ENCODE measurements around the gene NT5C1B.

The NT5C1B gene

GRCh38 chr2:18550433-18550832 is 38.9 kb downstream of the NT5C1B start:
- Histone ChIP-seq H3K4me3 (ENCODE audit: low read depth, low read length) (no peak overlapping the region), H3K9me3 (ENCODE audit: control insufficient read depth, insufficient read depth, low read length) (no peaks in the 10 kb centered on the region), H3K36me3 (ENCODE audit: control insufficient read depth, insufficient read depth, low read length) (peaks cover 14% of the 10 kb centered on the region), H3K27ac (ENCODE audit: low read depth, low read length) (no peak overlapping the region), H3K4me1 (ENCODE audit: control insufficient read depth, insufficient read depth, low read length) (peaks cover 9% of the 10 kb centered on the region), H3K9ac (ENCODE audit: low read depth, low read length) (no peak overlapping the region), H3K27me3 (ENCODE audit: control insufficient read depth, insufficient read depth, low read length) (no peaks in the 10 kb centered on the region)

DNA sequence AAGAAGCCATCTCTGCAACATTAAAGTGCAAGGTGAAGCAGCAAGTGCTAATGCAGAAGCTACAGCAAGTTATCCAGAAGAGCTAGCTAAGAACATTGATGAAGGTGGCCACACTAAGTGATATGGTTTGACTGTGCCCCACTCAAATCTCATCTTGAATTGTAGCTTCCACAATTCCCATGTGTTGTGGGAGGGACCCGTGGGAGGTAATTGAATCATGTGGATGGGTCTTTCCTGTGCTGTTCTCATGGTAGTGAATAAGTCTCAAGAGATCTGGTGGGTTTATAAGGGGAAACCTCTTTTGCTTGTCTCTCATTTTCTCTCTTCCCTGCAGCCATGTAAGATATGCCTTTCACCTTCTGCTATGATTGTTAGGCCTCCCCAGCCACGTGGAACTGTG is 40.3 kb downstream of the NT5C1B start:
- H3K27ac ChIP-seq (ENCODE audit: low read depth, low read length): no peak overlapping the region
- H3K27me3 ChIP-seq (ENCODE audit: control insufficient read depth, insufficient read depth, low read length): no peaks in the 10 kb centered on the region
- peaks cover 9% of the 10 kb centered on the region for H3K4me1 ChIP-seq (ENCODE audit: control insufficient read depth, insufficient read depth, low read length)
- H3K36me3 ChIP-seq (ENCODE audit: control insufficient read depth, insufficient read depth, low read length): 0 out of 2 replicates have a peak, but pooled peaks cover under 1% of the 10 kb centered on the region
- no peak overlapping the region for H3K9ac ChIP-seq (ENCODE audit: low read depth, low read length)
- no peak overlapping the region for H3K4me3 ChIP-seq (ENCODE audit: low read depth, low read length)
- no peaks in the 10 kb centered on the region for H3K9me3 ChIP-seq (ENCODE audit: control insufficient read depth, insufficient read depth, low read length)

DNA sequence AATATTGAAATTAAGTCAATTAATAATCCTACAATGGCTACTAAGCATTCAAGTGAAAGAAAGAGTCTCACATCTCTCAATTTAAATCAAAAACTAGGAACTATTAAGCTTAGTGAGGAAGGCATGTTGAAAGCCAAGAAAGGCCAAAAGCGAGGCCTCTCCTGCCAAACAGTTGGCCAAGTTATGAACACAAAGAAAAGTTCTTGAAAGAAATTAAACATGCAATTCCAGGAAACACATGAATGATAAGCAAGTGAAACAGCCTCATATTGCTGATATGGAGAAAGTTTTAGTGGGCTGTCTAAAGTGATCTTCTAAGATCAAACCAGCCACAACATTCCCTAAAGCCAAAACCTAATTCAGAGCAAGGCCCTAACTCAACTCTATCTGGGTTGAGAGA is 40.7 kb downstream of the NT5C1B start:
- H3K4me3 ChIP-seq (ENCODE audit: low read depth, low read length): no peak overlapping the region
- H3K9me3 ChIP-seq (ENCODE audit: control insufficient read depth, insufficient read depth, low read length): no peaks in the 10 kb centered on the region
- H3K36me3 ChIP-seq (ENCODE audit: control insufficient read depth, insufficient read depth, low read length): no peaks in the 10 kb centered on the region
- H3K9ac ChIP-seq (ENCODE audit: low read depth, low read length): no peak overlapping the region
- H3K4me1 ChIP-seq (ENCODE audit: control insufficient read depth, insufficient read depth, low read length): peaks cover 9% of the 10 kb centered on the region
- H3K27me3 ChIP-seq (ENCODE audit: control insufficient read depth, insufficient read depth, low read length): no peaks in the 10 kb centered on the region
- no peak overlapping the region for H3K27ac ChIP-seq (ENCODE audit: low read depth, low read length)

GRCh38 chr2:18546567-18546966 is 42.8 kb downstream of the NT5C1B start:
- H3K9ac ChIP-seq (ENCODE audit: low read depth, low read length): no peak overlapping the region
- H3K9me3 ChIP-seq (ENCODE audit: control insufficient read depth, insufficient read depth, low read length): no peaks in the 10 kb centered on the region
- peak overlapping the region; percentile 28 for H3K27ac ChIP-seq (ENCODE audit: low read depth, low read length)
- H3K4me3 ChIP-seq (ENCODE audit: low read depth, low read length): no peak overlapping the region
- no peaks in the 10 kb centered on the region for H3K27me3 ChIP-seq (ENCODE audit: control insufficient read depth, insufficient read depth, low read length)
- no peaks in the 10 kb centered on the region for H3K36me3 ChIP-seq (ENCODE audit: control insufficient read depth, insufficient read depth, low read length)
- peaks cover 9% of the 10 kb centered on the region for H3K4me1 ChIP-seq (ENCODE audit: control insufficient read depth, insufficient read depth, low read length)

GRCh38 chr2:18545384-18545783 is 44.0 kb downstream of the NT5C1B start:
- no peak overlapping the region for H3K27ac ChIP-seq (ENCODE audit: low read depth, low read length)
- H3K4me3 ChIP-seq (ENCODE audit: low read depth, low read length): no peak overlapping the region
- no peaks in the 10 kb centered on the region for H3K9me3 ChIP-seq (ENCODE audit: control insufficient read depth, insufficient read depth, low read length)
- H3K4me1 ChIP-seq (ENCODE audit: control insufficient read depth, insufficient read depth, low read length): peaks cover 9% of the 10 kb centered on the region
- H3K27me3 ChIP-seq (ENCODE audit: control insufficient read depth, insufficient read depth, low read length): no peaks in the 10 kb centered on the region
- H3K36me3 ChIP-seq (ENCODE audit: control insufficient read depth, insufficient read depth, low read length): no peaks in the 10 kb centered on the region
- H3K9ac ChIP-seq (ENCODE audit: low read depth, low read length): no peak overlapping the region

DNA sequence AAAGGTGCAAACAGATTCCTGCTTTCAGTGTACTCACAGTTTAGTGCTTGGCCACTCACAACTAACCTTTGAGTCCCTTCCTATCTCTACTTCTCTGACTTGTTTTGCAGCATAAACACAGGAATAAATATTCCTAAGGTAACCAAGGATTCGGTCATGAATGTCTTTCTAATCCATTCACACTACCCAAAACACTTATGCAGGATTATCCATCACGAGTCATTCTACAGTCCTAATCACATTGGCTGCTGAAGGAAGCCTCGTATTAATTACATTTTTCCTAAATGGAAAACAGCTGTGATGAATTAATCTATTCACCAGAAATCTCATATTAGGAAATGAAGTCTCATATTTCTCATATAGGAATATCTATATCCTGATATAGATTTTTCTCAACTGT is 45.2 kb downstream of the NT5C1B start:
- Histone ChIP-seq H3K36me3 (ENCODE audit: control insufficient read depth, insufficient read depth, low read length) (no peaks in the 10 kb centered on the region), H3K27ac (ENCODE audit: low read depth, low read length) (no peak overlapping the region), H3K27me3 (ENCODE audit: control insufficient read depth, insufficient read depth, low read length) (no peaks in the 10 kb centered on the region), H3K4me3 (ENCODE audit: low read depth, low read length) (no peak overlapping the region), H3K9me3 (ENCODE audit: control insufficient read depth, insufficient read depth, low read length) (no peaks in the 10 kb centered on the region), H3K4me1 (ENCODE audit: control insufficient read depth, insufficient read depth, low read length) (peaks cover 9% of the 10 kb centered on the region), H3K9ac (ENCODE audit: low read depth, low read length) (no peak overlapping the region)

GRCh38 chr2:18540872-18541271 is 48.5 kb downstream of the NT5C1B start:
- no peak overlapping the region for H3K27ac ChIP-seq (ENCODE audit: low read depth, low read length)
- H3K4me3 ChIP-seq (ENCODE audit: low read depth, low read length): no peak overlapping the region
- H3K36me3 ChIP-seq (ENCODE audit: control insufficient read depth, insufficient read depth, low read length): no peaks in the 10 kb centered on the region
- H3K4me1 ChIP-seq (ENCODE audit: control insufficient read depth, insufficient read depth, low read length): no peaks in the 10 kb centered on the region
- no peaks in the 10 kb centered on the region for H3K27me3 ChIP-seq (ENCODE audit: control insufficient read depth, insufficient read depth, low read length)
- no peaks in the 10 kb centered on the region for H3K9me3 ChIP-seq (ENCODE audit: control insufficient read depth, insufficient read depth, low read length)
- H3K9ac ChIP-seq (ENCODE audit: low read depth, low read length): no peak overlapping the region

- Histone ChIP-seq H3K27me3 (ENCODE audit: control insufficient read depth, insufficient read depth, low read length) (no peaks in the 10 kb centered on the region), H3K36me3 (ENCODE audit: control insufficient read depth, insufficient read depth, low read length) (no peaks in the 10 kb centered on the region), H3K27ac (ENCODE audit: low read depth, low read length) (no peak overlapping the region), H3K4me1 (ENCODE audit: control insufficient read depth, insufficient read depth, low read length) (no peaks in the 10 kb centered on the region), H3K4me3 (ENCODE audit: low read depth, low read length) (no peak overlapping the region), H3K9ac (ENCODE audit: low read depth, low read length) (no peak overlapping the region), H3K9me3 (ENCODE audit: control insufficient read depth, insufficient read depth, low read length) (no peaks in the 10 kb centered on the region)
Measured at GRCh38 chr2:18536697-18537096, 52.7 kb downstream of the NT5C1B start.

- H3K9me3 ChIP-seq (ENCODE audit: control insufficient read depth, insufficient read depth, low read length): no peaks in the 10 kb centered on the region
- no peaks in the 10 kb centered on the region for H3K4me1 ChIP-seq (ENCODE audit: control insufficient read depth, insufficient read depth, low read length)
- no peaks in the 10 kb centered on the region for H3K27me3 ChIP-seq (ENCODE audit: control insufficient read depth, insufficient read depth, low read length)
- no peak overlapping the region for H3K9ac ChIP-seq (ENCODE audit: low read depth, low read length)
- H3K36me3 ChIP-seq (ENCODE audit: control insufficient read depth, insufficient read depth, low read length): no peaks in the 10 kb centered on the region
- H3K4me3 ChIP-seq (ENCODE audit: low read depth, low read length): no peak overlapping the region
- no peak overlapping the region for H3K27ac ChIP-seq (ENCODE audit: low read depth, low read length)
Measured at GRCh38 chr2:18536100-18536499, 53.3 kb downstream of the NT5C1B start.

DNA sequence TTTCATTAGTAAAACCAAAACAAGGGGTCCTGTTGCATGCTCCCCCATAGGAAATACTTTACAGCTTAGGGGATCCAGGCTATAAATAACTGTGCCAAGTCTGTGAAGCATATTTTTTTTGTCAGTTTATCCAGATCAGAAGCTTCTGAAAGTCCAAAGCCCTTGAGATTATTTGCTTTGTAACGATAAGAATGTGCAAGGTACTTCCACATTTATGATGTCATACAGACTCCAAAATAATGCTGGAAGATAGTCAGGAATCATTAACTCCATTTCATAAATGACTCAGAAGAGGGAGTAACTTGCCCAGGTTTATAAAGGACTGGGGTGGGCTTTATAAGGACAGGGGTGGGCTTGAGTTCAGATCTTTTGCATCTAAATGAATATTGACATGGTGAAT is 58.2 kb downstream of the NT5C1B start:
- Histone ChIP-seq H3K9me3 (ENCODE audit: control insufficient read depth, insufficient read depth, low read length) (no peaks in the 10 kb centered on the region), H3K27ac (ENCODE audit: low read depth, low read length) (no peak overlapping the region), H3K4me1 (ENCODE audit: control insufficient read depth, insufficient read depth, low read length) (no peaks in the 10 kb centered on the region), H3K9ac (ENCODE audit: low read depth, low read length) (no peak overlapping the region), H3K36me3 (ENCODE audit: control insufficient read depth, insufficient read depth, low read length) (no peaks in the 10 kb centered on the region), H3K4me3 (ENCODE audit: low read depth, low read length) (no peak overlapping the region), H3K27me3 (ENCODE audit: control insufficient read depth, insufficient read depth, low read length) (no peaks in the 10 kb centered on the region)

DNA sequence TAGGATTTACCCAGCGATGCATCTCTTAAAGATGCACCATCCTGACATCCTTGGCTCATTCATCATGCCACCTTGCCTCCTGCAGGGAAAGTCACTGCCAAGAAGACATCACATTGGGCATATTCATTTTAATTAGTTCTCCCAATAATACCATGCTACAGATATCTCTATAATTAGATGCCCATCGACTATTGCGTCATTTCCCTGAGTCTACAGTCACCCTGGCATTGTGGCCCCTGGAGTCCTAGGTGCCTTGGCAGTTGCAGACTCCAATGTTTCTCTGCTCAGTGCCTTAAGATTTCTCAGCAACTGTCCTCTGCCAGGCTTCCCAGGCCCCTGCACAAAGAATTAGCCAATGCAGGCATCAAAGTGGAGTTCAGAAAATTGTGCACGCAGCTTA is 61.5 kb downstream of the NT5C1B start:
- no peak overlapping the region for H3K9ac ChIP-seq (ENCODE audit: low read depth, low read length)
- H3K4me3 ChIP-seq (ENCODE audit: low read depth, low read length): no peak overlapping the region
- no peaks in the 10 kb centered on the region for H3K36me3 ChIP-seq (ENCODE audit: control insufficient read depth, insufficient read depth, low read length)
- no peak overlapping the region for H3K27ac ChIP-seq (ENCODE audit: low read depth, low read length)
- no peaks in the 10 kb centered on the region for H3K4me1 ChIP-seq (ENCODE audit: control insufficient read depth, insufficient read depth, low read length)
- H3K9me3 ChIP-seq (ENCODE audit: control insufficient read depth, insufficient read depth, low read length): no peaks in the 10 kb centered on the region
- H3K27me3 ChIP-seq (ENCODE audit: control insufficient read depth, insufficient read depth, low read length): no peaks in the 10 kb centered on the region

DNA sequence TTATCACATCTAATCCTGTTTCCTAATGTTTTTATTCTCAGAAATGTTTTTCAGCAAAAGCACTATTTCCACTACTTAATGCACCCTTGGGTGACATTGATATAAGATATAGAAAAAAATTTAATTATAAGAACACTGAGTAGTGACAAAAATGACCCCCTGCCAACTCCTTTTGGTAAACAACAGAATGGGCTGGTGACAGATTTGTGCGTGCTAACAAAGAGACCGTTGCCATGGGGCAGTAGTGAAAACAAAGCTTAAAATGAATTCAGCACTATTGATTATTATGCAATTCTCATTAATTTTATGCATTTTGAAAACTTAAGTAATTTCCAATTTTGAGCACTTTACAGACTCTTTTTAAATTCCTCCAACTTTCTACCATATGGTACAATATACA is 62.0 kb downstream of the NT5C1B start:
- Histone ChIP-seq H3K9me3 (ENCODE audit: control insufficient read depth, insufficient read depth, low read length) (no peaks in the 10 kb centered on the region), H3K27ac (ENCODE audit: low read depth, low read length) (no peak overlapping the region), H3K36me3 (ENCODE audit: control insufficient read depth, insufficient read depth, low read length) (no peaks in the 10 kb centered on the region), H3K4me1 (ENCODE audit: control insufficient read depth, insufficient read depth, low read length) (no peaks in the 10 kb centered on the region), H3K9ac (ENCODE audit: low read depth, low read length) (no peak overlapping the region), H3K27me3 (ENCODE audit: control insufficient read depth, insufficient read depth, low read length) (no peaks in the 10 kb centered on the region), H3K4me3 (ENCODE audit: low read depth, low read length) (no peak overlapping the region)

Data from HUES48 (cell line).